ENCODE measurements around the gene KRT23.

- TF ChIP-seq CTCF (conservative IDR thresholded peaks at IDR 0.05) (no peak), EZH2 (IDR thresholded peaks at IDR 0.05; ENCODE audit: low read depth) (no peak)
Observed at GRCh38 chr17:40903129-40903847, 34.2 kb downstream of the KRT23 start.
